HepG2 (cell line): ENCODE results near the gene ESRP2. TPM values are rescaled to one million over a fixed set of nuclear protein-coding genes. Genes with fewer than 3 reads are reported as not detected.
A peak's percentile ranks its signal among the peaks of the same experiment; 100 is the strongest.

ENCODE experiments used
- ATAC-seq: fragments of 200-7000 bp; cut with Tn5 transposase; 3 replicates; pipeline ENCODE4 v1.9.1; 2020; ENCODE audit warnings: mild to moderate bottlenecking, moderate library complexity
- BruUV-seq: library from RNA; stranded (reverse); fragments of 400-500 nt; replicated peaks from 2 replicates; lab custom pipeline; 2021; lab: Mats Ljungman, UMichigan
- CTCF ChIA-PET: fragments of 300-600 bp; formaldehyde crosslinking; extraction: SDS; loops from one replicate; lab custom pipeline; 2021; ENCODE audit warnings: low total read pairs, inconsistent platforms, low intra/inter-chr PET ratio; lab: Yijun Ruan, JAX
- POLR2A ChIA-PET: fragments of 350-600 bp; sonication (Branson Sonifier 250); formaldehyde crosslinking; loops from one replicate; lab custom pipeline; 2020; ENCODE audit warnings: antibody characterized with exemption, inconsistent platforms; lab: Yijun Ruan, JAX
- DNase-seq: peaks from one replicate; pipeline ENCODE4 v3.0.0-alpha.2; 2015; ENCODE audit warnings: low spot score
- FAIRE-seq: peaks from 3 replicates; lab custom pipeline; 2011; peaks lifted over from hg19 to GRCh38; lab: Jason Lieb, UNC
- H2AFZ ChIP-seq: one replicate; pipeline ENCODE4 v1.6.1; 2011; ENCODE audit warnings: low read length, inconsistent platforms
- H3K27ac ChIP-seq: fragments of 300-600 bp; 3 replicates; pipeline ENCODE4 v1.8.0; 2011; ENCODE audit warnings: mixed run types, mild to moderate bottlenecking, mixed read lengths, low read length, inconsistent platforms; ENCODE audit not compliant: insufficient read depth; ENCODE audit errors: extremely low read length
- H3K27me3 ChIP-seq, 2 experiments: fragments of 200-600 bp in 1 of 2; 2 replicates in 1 of 2; 3 replicates in 1 of 2; pipeline versions ENCODE4 v1.6.0 to v1.8.0; 2011; ENCODE audit warnings: low read length in 2 of 2, mild to moderate bottlenecking in 2 of 2, moderate library complexity in 2 of 2, inconsistent platforms in 1 of 2; ENCODE audit not compliant: insufficient read depth in 2 of 2, control insufficient read depth in 1 of 2
- H3K36me3 ChIP-seq, 2 experiments: fragments of 200-600 bp in 1 of 2; replicated peaks in 1 of 2; 2 replicates in 1 of 2; 3 replicates in 1 of 2; pipeline versions ENCODE4 v1.5.1 to v1.8.0; 2011; ENCODE audit warnings: low read length in 2 of 2, inconsistent platforms in 1 of 2; ENCODE audit not compliant: insufficient read depth in 2 of 2, control insufficient read depth in 1 of 2
- H3K4me1 ChIP-seq: 2 replicates; pipeline ENCODE4 v1.5.1; 2012; ENCODE audit warnings: low read length, inconsistent platforms; ENCODE audit not compliant: insufficient read depth
- H3K4me2 ChIP-seq: 2 replicates; pipeline ENCODE4 v1.6.0; 2011; ENCODE audit warnings: low read depth, low read length, inconsistent platforms
- H3K4me3 ChIP-seq, 3 experiments: fragments of 200-600 bp in 1 of 3; sonication (generic), shearing (Covaris generic) in 1 of 3; replicated peaks in 1 of 3; 2 replicates each; pipeline ENCODE4 v1.5.1; 2011 to 2016; ENCODE audit warnings: low read length in 3 of 3, inconsistent platforms in 2 of 3, low read depth in 2 of 3, mild to moderate bottlenecking in 2 of 3, control low read depth in 1 of 3, mixed read lengths in 1 of 3; ENCODE audit not compliant: insufficient read depth in 1 of 3
- H3K79me2 ChIP-seq: one replicate; pipeline ENCODE4 v1.6.1; 2011; ENCODE audit warnings: low read length, inconsistent platforms; ENCODE audit not compliant: insufficient read depth
- H3K9ac ChIP-seq: 2 replicates; pipeline ENCODE4 v1.6.0; 2011; ENCODE audit warnings: mild to moderate bottlenecking, low read depth, low read length, inconsistent platforms; ENCODE audit not compliant: insufficient read depth
- H3K9me3 ChIP-seq: 2 replicates; pipeline ENCODE4 v1.5.1; 2012; ENCODE audit warnings: mild to moderate bottlenecking, low read length
- H4K20me1 ChIP-seq: 2 replicates; pipeline ENCODE4 v1.6.0; 2011; ENCODE audit warnings: inconsistent platforms, mild to moderate bottlenecking, low read length, moderate library complexity; ENCODE audit not compliant: insufficient read depth
- AGO2 ChIP-seq: fragments of 200-400 bp; formaldehyde crosslinking; optimal IDR thresholded peaks from 2 replicates; pipeline ENCODE3; 2017; ENCODE audit warnings: mild to moderate bottlenecking, low read depth, low read length, moderate library complexity
- GTF2F1 ChIP-seq: fragments of 150-350 bp; IDR thresholded peaks from 2 replicates; pipeline ENCODE4 v1.6.1; 2014; ENCODE audit warnings: low read length
- NFATC3 ChIP-seq: sonication (generic); formaldehyde crosslinking; IDR thresholded peaks from 2 replicates; pipeline ENCODE4 v1.5.1; 2020; ENCODE audit warnings: mild to moderate bottlenecking, missing genetic modification reagents
- RBFOX2 ChIP-seq: fragments of 200-400 bp; formaldehyde crosslinking; IDR thresholded peaks from 2 replicates; pipeline ENCODE4 v1.6.1; 2017; ENCODE audit warnings: low read depth, mild to moderate bottlenecking, low read length
- RBM22 ChIP-seq: fragments of 200-400 bp; formaldehyde crosslinking; optimal IDR thresholded peaks from 2 replicates; pipeline ENCODE3; 2017; ENCODE audit warnings: mild to moderate bottlenecking, low read length, moderate library complexity
- ZNF687 ChIP-seq: sonication (generic); formaldehyde crosslinking; IDR thresholded peaks from 2 replicates; pipeline ENCODE4 v1.5.1; 2020; ENCODE audit warnings: mild to moderate bottlenecking, missing genetic modification reagents, moderate library complexity
- WGBS: methylation state at CpG from one replicate; pipeline ENCODE4 v1.1.6; 2017; ENCODE audit warnings: low lambda C conversion rate; 5-methylcytosine and 5-hydroxymethylcytosine counted together
- in situ Hi-C: cut with HindIII; loops from 2 replicates; pipeline ENCODE4 v1.10.0; 2017; ENCODE audit warnings: low pct_unique_long_range_greater_than_20kb; ENCODE audit not compliant: extremely low pct_ligation_motif_present
- intact Hi-C: fragments of 100-400 bp; cut with micrococcal nuclease; formaldehyde crosslinking; loops from one replicate; pipeline ENCODE4 v1.10.0; 2022; ENCODE audit not compliant: unreplicated experiment
- polyA plus RNA-seq, 8 experiments: library from polyadenylated mRNA; depleted of rRNA in 3 of 8; stranded (reverse) in 7 of 8; unstranded in 1 of 8; fragments of >200 nt; fragmentation: Illumina TruSeq in 4 of 8; extraction: Trizol in 4 of 8; gene quantifications; 2 replicates each; pipeline versions ENCODE4 v1.2.1 to v1.2.3, GENCODE V29; 2011 to 2016; ENCODE audit warnings: low read depth in 4 of 8, missing spikeins in 1 of 8, mixed read lengths in 1 of 8; ENCODE audit not compliant: insufficient read depth in 1 of 8
- total RNA-seq, 5 experiments: library from RNA; depleted of rRNA; stranded (reverse); fragments of >200 nt; fragmentation: Illumina TruSeq; extraction: Trizol; gene quantifications; 2 replicates each; pipeline ENCODE4 v1.2.3, GENCODE V29; 2016; ENCODE audit warnings: low read depth in 1 of 5

ESRP2 gene
- total and polyA plus RNA-seq, 2 of the 13 experiments (the other 11 are each of a cell fraction or from before 2014, with no cell fraction given): 21.1 to 32.4 TPM

GRCh38 chr16:68231384-68232136 is 4.4 kb downstream of the ESRP2 start:
- 97% methylated on average over 26 of the region's 26 CpGs for WGBS
- ATAC-seq (no peak), DNase-seq (no peak), FAIRE-seq (no peak)
- peaks cover 29% of the 10 kb centered on the region for H3K79me2 ChIP-seq
- H3K4me2 ChIP-seq: no peak overlapping the region
- intact Hi-C loops (no loop called here), in situ Hi-C loops (loop anchor here (10.0 kb wide), 1 partner anchor 147 kb away; the partner anchor contains the start of gene NFATC3)
- peaks cover 38% of the 10 kb centered on the region for H3K4me1 ChIP-seq
- peak; percentile 76 for TF ChIP-seq RBM22
- no peak for TF ChIP-seq GTF2F1
- TF ChIP-seq NFATC3: no peak
- TF ChIP-seq RBFOX2: peak; percentile 38; the same call in 1 of the 2 replicates
- peak; percentile 86 for TF ChIP-seq AGO2
- TF ChIP-seq ZNF687 (CRISPR knock-in tag): 0 out of 2 replicates have a peak, but pooled peaks have one; percentile 0
- no peak overlapping the region for H3K4me3 ChIP-seq
- H3K9ac ChIP-seq: no peak overlapping the region
- CTCF ChIA-PET: no interaction called here
- no peak overlapping the region for H3K27ac ChIP-seq
- H3K9me3 ChIP-seq: no peaks in the 10 kb centered on the region
- POLR2A ChIA-PET: interaction anchor here (1.1 kb wide), 1 partner anchor 146 kb away, joined by 5 read pairs; the partner anchor contains the start of gene NFATC3
- no TSS peak for BruUV-seq
- H3K27me3 ChIP-seq: no peaks in the 10 kb centered on the region; a peak in 1 of 5 replicates
- no peak overlapping the region for H2AFZ ChIP-seq
- peaks cover 44% of the 10 kb centered on the region for H4K20me1 ChIP-seq
- peaks cover 33 to 63% of the 10 kb centered on the region in 2 experiments for H3K36me3 ChIP-seq
